Neural cell (in vitro differentiated cells): ENCODE results near the gene CCDC33. TPM values are rescaled to one million over a fixed set of nuclear protein-coding genes. Genes with fewer than 3 reads are reported as not detected.

Experiments
- H2AFZ ChIP-seq: fragments of 200-600, 300-800 bp; sonication (generic), shearing (Covaris generic); 2 replicates; pipeline ENCODE4 v1.6.0; 2014; ENCODE audit warnings: low read depth, mild to moderate bottlenecking, antibody characterized with exemption, low read length, moderate library complexity
- H3F3A ChIP-seq: fragments of 200-600 bp; shearing (Covaris generic); 2 replicates; pipeline ENCODE4 v1.6.1; 2016; ENCODE audit warnings: mild to moderate bottlenecking, moderate library complexity, mixed read lengths, antibody characterized with exemption, low read length; ENCODE audit not compliant: insufficient read depth, poor library complexity, severe bottlenecking
- H3K27ac ChIP-seq: fragments of 200-600, 300-800 bp; sonication (generic), shearing (Covaris generic); 2 replicates; pipeline ENCODE4 v1.5.1; 2014; ENCODE audit warnings: mild to moderate bottlenecking, low read length, moderate library complexity
- H3K27me3 ChIP-seq: fragments of 300-800, 200-600 bp; sonication (generic), shearing (Covaris generic); 2 replicates; pipeline ENCODE4 v1.6.0; 2014; ENCODE audit warnings: mild to moderate bottlenecking, low read depth, low read length, moderate library complexity; ENCODE audit not compliant: insufficient read depth
- H3K36me3 ChIP-seq: fragments of 300-800, 200-600 bp; sonication (generic), shearing (Covaris generic); 2 replicates; pipeline ENCODE4 v1.5.1; 2014; ENCODE audit warnings: mild to moderate bottlenecking, antibody characterized with exemption, low read length, moderate library complexity; ENCODE audit not compliant: insufficient read depth
- H3K4me2 ChIP-seq: fragments of 300-800, 200-600 bp; sonication (generic), shearing (Covaris generic); 2 replicates; pipeline ENCODE4 v1.6.0; 2014; ENCODE audit warnings: mild to moderate bottlenecking, low read length
- H3K4me3 ChIP-seq: fragments of 300-800, 200-600 bp; sonication (generic), shearing (Covaris generic); 2 replicates; pipeline ENCODE4 v1.5.1; 2014; ENCODE audit warnings: mild to moderate bottlenecking, low read length, moderate library complexity
- H3K79me2 ChIP-seq: fragments of 200-600 bp; shearing (Covaris generic); replicated peaks from 2 replicates; pipeline ENCODE4 v1.6.0; 2014; ENCODE audit warnings: mild to moderate bottlenecking, low read length, moderate library complexity; ENCODE audit not compliant: insufficient read depth
- H3K9ac ChIP-seq: fragments of 300-800, 200-600 bp; sonication (generic), shearing (Covaris generic); 2 replicates; pipeline ENCODE4 v1.6.1; 2016; ENCODE audit warnings: mild to moderate bottlenecking, low read length, mixed read lengths
- H3K9me2 ChIP-seq: fragments of 200-600 bp; shearing (Covaris generic); 2 replicates; pipeline ENCODE4 v1.6.1; 2016; ENCODE audit warnings: mild to moderate bottlenecking, low read length, mixed read lengths; ENCODE audit not compliant: insufficient read depth
- H3K9me3 ChIP-seq: fragments of 200-600, 300-800 bp; sonication (generic), shearing (Covaris generic); 2 replicates; pipeline ENCODE4 v1.6.1; 2016; ENCODE audit warnings: mild to moderate bottlenecking, mixed run types, low read length, moderate library complexity, mixed read lengths
- H4K20me1 ChIP-seq: fragments of 200-600 bp; shearing (Covaris generic); 2 replicates; pipeline ENCODE4 v1.6.1; 2016; ENCODE audit warnings: mild to moderate bottlenecking, mixed run types; ENCODE audit not compliant: insufficient read depth
- EP300 ChIP-seq: fragments of 450-650 bp; conservative IDR thresholded peaks from 2 replicates; pipeline ENCODE4 v1.6.1; 2014; ENCODE audit warnings: antibody characterized with exemption, mild to moderate bottlenecking, moderate library complexity; ENCODE audit not compliant: poor library complexity, severe bottlenecking
- EZH2 ChIP-seq: fragments of 200-600, 300-800 bp; shearing (Covaris generic), sonication (generic); IDR thresholded peaks from 2 replicates; pipeline ENCODE4 v1.6.1; 2014; ENCODE audit warnings: antibody characterized with exemption, low read length, borderline replicate concordance, mild to moderate bottlenecking; ENCODE audit not compliant: insufficient read depth, poor library complexity, severe bottlenecking
- MXI1 ChIP-seq: fragments of 450-650 bp; conservative IDR thresholded peaks from 2 replicates; pipeline ENCODE4 v1.6.1; 2014; ENCODE audit warnings: antibody characterized with exemption, mild to moderate bottlenecking; ENCODE audit not compliant: poor library complexity, severe bottlenecking
- POLR2AphosphoS5 ChIP-seq: IDR thresholded peaks from 2 replicates; pipeline ENCODE4 v1.6.1; 2012
- RAD21 ChIP-seq: fragments of 450-650 bp; conservative IDR thresholded peaks from 2 replicates; pipeline ENCODE4 v1.6.1; 2014; ENCODE audit warnings: antibody characterized with exemption, mild to moderate bottlenecking, moderate library complexity
- SMC3 ChIP-seq: fragments of 450-650 bp; conservative IDR thresholded peaks from 2 replicates; pipeline ENCODE4 v1.6.1; 2014; ENCODE audit warnings: antibody characterized with exemption, mild to moderate bottlenecking, moderate library complexity; ENCODE audit not compliant: poor library complexity
- TAF1 ChIP-seq: IDR thresholded peaks from 2 replicates; pipeline ENCODE4 v1.6.1; 2012; ENCODE audit warnings: low read depth
- polyA plus RNA-seq: library from polyadenylated mRNA; depleted of rRNA; stranded (reverse); fragments of >200 nt; gene quantifications from 2 replicates; pipeline ENCODE4 v1.2.3, GENCODE V29; 2014
- TF ChIP-seq, protein P1 (sequence below): IDR thresholded peaks from 2 replicates; pipeline ENCODE4 v1.6.1; 2012; ENCODE audit warnings: borderline replicate concordance
- TF ChIP-seq, protein P2 (sequence below): fragments of 450-650 bp; IDR thresholded peaks from 2 replicates; pipeline ENCODE4 v1.5.1; 2014; ENCODE audit warnings: antibody characterized with exemption, mild to moderate bottlenecking, moderate library complexity; ENCODE audit not compliant: poor library complexity, severe bottlenecking

Gene CCDC33
- polyA plus RNA-seq, 1 donor from 2014 or later: 1.4 TPM

DNA sequence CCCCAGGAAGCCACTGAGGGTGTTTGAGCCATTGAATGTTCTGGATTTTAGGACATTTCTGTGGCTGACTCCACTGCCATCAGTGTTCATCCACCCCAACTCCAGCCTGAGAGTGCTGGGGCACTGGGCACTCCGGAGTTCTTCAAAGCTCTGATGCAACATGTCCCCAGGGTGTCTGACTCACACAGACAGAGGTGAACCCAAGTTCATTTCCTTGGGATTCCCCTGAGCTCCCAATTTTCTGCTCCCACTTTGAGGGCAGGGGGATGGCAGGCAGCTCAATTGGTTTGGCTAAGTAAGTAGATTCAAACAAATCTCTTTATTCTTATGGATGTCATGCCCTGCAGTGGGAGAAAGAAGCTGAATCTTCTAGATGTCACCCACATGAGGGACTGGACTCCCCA lies 35.7 kb upstream of the CCDC33 start:
- Histone ChIP-seq H3K4me2 (no peak overlapping the region), H3K4me3 (no peak overlapping the region), H3K79me2 (no peaks in the 10 kb centered on the region), H3K36me3 (no peaks in the 10 kb centered on the region), H4K20me1 (no peaks in the 10 kb centered on the region), H2AFZ (no peak overlapping the region), H3K9ac (no peak overlapping the region), H3K9me2 (no peaks in the 10 kb centered on the region), H3K9me3 (no peaks in the 10 kb centered on the region), H3K27ac (no peak overlapping the region), H3K27me3 (no peaks in the 10 kb centered on the region), H3F3A (no peaks in the 10 kb centered on the region)
- TF ChIP-seq MXI1 (no peak), POLR2AphosphoS5 (no peak), EZH2 (no peak), EP300 (no peak), TAF1 (no peak), RAD21 (no peak), SMC3 (no peak)
- TF ChIP-seq, protein P1, sequence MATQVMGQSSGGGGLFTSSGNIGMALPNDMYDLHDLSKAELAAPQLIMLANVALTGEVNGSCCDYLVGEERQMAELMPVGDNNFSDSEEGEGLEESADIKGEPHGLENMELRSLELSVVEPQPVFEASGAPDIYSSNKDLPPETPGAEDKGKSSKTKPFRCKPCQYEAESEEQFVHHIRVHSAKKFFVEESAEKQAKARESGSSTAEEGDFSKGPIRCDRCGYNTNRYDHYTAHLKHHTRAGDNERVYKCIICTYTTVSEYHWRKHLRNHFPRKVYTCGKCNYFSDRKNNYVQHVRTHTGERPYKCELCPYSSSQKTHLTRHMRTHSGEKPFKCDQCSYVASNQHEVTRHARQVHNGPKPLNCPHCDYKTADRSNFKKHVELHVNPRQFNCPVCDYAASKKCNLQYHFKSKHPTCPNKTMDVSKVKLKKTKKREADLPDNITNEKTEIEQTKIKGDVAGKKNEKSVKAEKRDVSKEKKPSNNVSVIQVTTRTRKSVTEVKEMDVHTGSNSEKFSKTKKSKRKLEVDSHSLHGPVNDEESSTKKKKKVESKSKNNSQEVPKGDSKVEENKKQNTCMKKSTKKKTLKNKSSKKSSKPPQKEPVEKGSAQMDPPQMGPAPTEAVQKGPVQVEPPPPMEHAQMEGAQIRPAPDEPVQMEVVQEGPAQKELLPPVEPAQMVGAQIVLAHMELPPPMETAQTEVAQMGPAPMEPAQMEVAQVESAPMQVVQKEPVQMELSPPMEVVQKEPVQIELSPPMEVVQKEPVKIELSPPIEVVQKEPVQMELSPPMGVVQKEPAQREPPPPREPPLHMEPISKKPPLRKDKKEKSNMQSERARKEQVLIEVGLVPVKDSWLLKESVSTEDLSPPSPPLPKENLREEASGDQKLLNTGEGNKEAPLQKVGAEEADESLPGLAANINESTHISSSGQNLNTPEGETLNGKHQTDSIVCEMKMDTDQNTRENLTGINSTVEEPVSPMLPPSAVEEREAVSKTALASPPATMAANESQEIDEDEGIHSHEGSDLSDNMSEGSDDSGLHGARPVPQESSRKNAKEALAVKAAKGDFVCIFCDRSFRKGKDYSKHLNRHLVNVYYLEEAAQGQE: no peak
- TF ChIP-seq, protein P2, sequence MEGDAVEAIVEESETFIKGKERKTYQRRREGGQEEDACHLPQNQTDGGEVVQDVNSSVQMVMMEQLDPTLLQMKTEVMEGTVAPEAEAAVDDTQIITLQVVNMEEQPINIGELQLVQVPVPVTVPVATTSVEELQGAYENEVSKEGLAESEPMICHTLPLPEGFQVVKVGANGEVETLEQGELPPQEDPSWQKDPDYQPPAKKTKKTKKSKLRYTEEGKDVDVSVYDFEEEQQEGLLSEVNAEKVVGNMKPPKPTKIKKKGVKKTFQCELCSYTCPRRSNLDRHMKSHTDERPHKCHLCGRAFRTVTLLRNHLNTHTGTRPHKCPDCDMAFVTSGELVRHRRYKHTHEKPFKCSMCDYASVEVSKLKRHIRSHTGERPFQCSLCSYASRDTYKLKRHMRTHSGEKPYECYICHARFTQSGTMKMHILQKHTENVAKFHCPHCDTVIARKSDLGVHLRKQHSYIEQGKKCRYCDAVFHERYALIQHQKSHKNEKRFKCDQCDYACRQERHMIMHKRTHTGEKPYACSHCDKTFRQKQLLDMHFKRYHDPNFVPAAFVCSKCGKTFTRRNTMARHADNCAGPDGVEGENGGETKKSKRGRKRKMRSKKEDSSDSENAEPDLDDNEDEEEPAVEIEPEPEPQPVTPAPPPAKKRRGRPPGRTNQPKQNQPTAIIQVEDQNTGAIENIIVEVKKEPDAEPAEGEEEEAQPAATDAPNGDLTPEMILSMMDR: no peak

DNA sequence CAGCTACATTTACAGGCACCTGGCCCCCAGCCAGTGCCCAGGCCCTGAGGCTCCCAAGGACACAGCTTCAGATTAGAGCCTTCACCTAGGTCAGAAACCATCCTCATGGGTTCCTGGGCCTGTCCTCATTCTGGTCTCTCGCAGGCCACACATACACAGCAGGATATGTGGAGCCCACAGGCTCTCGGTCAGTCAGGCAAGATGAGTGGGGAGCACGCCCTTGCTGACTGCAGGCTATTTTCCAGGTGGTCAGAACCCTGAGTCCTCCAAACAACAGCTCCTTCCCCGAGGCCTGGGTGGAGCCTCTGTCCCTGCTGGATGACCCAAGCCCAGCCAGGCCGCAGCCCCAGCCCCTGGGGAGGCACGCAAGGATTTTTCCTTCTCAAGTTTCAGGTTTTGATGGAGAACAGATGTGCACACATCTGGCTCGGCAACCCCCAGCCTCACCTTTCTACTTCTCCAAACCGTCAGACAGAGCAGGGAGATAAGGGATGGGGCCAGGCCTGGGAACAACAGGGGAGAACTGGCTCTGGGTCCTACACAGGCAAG lies 35.2 kb upstream of the CCDC33 start:
- Histone ChIP-seq H3K79me2 (no peaks in the 10 kb centered on the region), H3K27ac (no peak overlapping the region), H3K36me3 (no peaks in the 10 kb centered on the region), H3K9me2 (no peaks in the 10 kb centered on the region), H3K27me3 (no peaks in the 10 kb centered on the region), H3F3A (no peaks in the 10 kb centered on the region), H3K4me3 (no peak overlapping the region), H3K9ac (no peak overlapping the region), H3K4me2 (no peak overlapping the region), H3K9me3 (no peaks in the 10 kb centered on the region), H4K20me1 (no peaks in the 10 kb centered on the region), H2AFZ (no peak overlapping the region)
- TF ChIP-seq TAF1 (no peak), EP300 (no peak), RAD21 (no peak), MXI1 (no peak), SMC3 (no peak), EZH2 (no peak), POLR2AphosphoS5 (no peak)
- TF ChIP-seq, protein P2: no peak
- TF ChIP-seq, protein P1: no peak
